Neural cell (in vitro differentiated cells): ENCODE data around the gene PLA2G4C. TPM values are rescaled to one million over a fixed set of nuclear protein-coding genes. Genes with fewer than 3 reads are reported as not detected.
A peak's percentile ranks its signal among the peaks of the same experiment; 100 is the strongest.

Source experiments
- H2AFZ ChIP-seq: fragments of 200-600, 300-800 bp; sonication (generic), shearing (Covaris generic); 2 replicates; pipeline ENCODE4 v1.6.0; 2014; ENCODE audit warnings: low read depth, mild to moderate bottlenecking, antibody characterized with exemption, low read length, moderate library complexity
- H3F3A ChIP-seq: fragments of 200-600 bp; shearing (Covaris generic); 2 replicates; pipeline ENCODE4 v1.6.1; 2016; ENCODE audit warnings: mild to moderate bottlenecking, moderate library complexity, mixed read lengths, antibody characterized with exemption, low read length; ENCODE audit not compliant: insufficient read depth, poor library complexity, severe bottlenecking
- H3K27ac ChIP-seq: fragments of 200-600, 300-800 bp; sonication (generic), shearing (Covaris generic); 2 replicates; pipeline ENCODE4 v1.5.1; 2014; ENCODE audit warnings: mild to moderate bottlenecking, low read length, moderate library complexity
- H3K27me3 ChIP-seq: fragments of 300-800, 200-600 bp; sonication (generic), shearing (Covaris generic); 2 replicates; pipeline ENCODE4 v1.6.0; 2014; ENCODE audit warnings: mild to moderate bottlenecking, low read depth, low read length, moderate library complexity; ENCODE audit not compliant: insufficient read depth
- H3K36me3 ChIP-seq: fragments of 300-800, 200-600 bp; sonication (generic), shearing (Covaris generic); 2 replicates; pipeline ENCODE4 v1.5.1; 2014; ENCODE audit warnings: mild to moderate bottlenecking, antibody characterized with exemption, low read length, moderate library complexity; ENCODE audit not compliant: insufficient read depth
- H3K4me2 ChIP-seq: fragments of 300-800, 200-600 bp; sonication (generic), shearing (Covaris generic); 2 replicates; pipeline ENCODE4 v1.6.0; 2014; ENCODE audit warnings: mild to moderate bottlenecking, low read length
- H3K4me3 ChIP-seq: fragments of 300-800, 200-600 bp; sonication (generic), shearing (Covaris generic); 2 replicates; pipeline ENCODE4 v1.5.1; 2014; ENCODE audit warnings: mild to moderate bottlenecking, low read length, moderate library complexity
- H3K79me2 ChIP-seq: fragments of 200-600 bp; shearing (Covaris generic); replicated peaks from 2 replicates; pipeline ENCODE4 v1.6.0; 2014; ENCODE audit warnings: mild to moderate bottlenecking, low read length, moderate library complexity; ENCODE audit not compliant: insufficient read depth
- H3K9ac ChIP-seq: fragments of 300-800, 200-600 bp; sonication (generic), shearing (Covaris generic); 2 replicates; pipeline ENCODE4 v1.6.1; 2016; ENCODE audit warnings: mild to moderate bottlenecking, low read length, mixed read lengths
- H3K9me2 ChIP-seq: fragments of 200-600 bp; shearing (Covaris generic); 2 replicates; pipeline ENCODE4 v1.6.1; 2016; ENCODE audit warnings: mild to moderate bottlenecking, low read length, mixed read lengths; ENCODE audit not compliant: insufficient read depth
- H3K9me3 ChIP-seq: fragments of 200-600, 300-800 bp; sonication (generic), shearing (Covaris generic); 2 replicates; pipeline ENCODE4 v1.6.1; 2016; ENCODE audit warnings: mild to moderate bottlenecking, mixed run types, low read length, moderate library complexity, mixed read lengths
- H4K20me1 ChIP-seq: fragments of 200-600 bp; shearing (Covaris generic); 2 replicates; pipeline ENCODE4 v1.6.1; 2016; ENCODE audit warnings: mild to moderate bottlenecking, mixed run types; ENCODE audit not compliant: insufficient read depth
- EP300 ChIP-seq: fragments of 450-650 bp; conservative IDR thresholded peaks from 2 replicates; pipeline ENCODE4 v1.6.1; 2014; ENCODE audit warnings: antibody characterized with exemption, mild to moderate bottlenecking, moderate library complexity; ENCODE audit not compliant: poor library complexity, severe bottlenecking
- EZH2 ChIP-seq: fragments of 200-600, 300-800 bp; shearing (Covaris generic), sonication (generic); IDR thresholded peaks from 2 replicates; pipeline ENCODE4 v1.6.1; 2014; ENCODE audit warnings: antibody characterized with exemption, low read length, borderline replicate concordance, mild to moderate bottlenecking; ENCODE audit not compliant: insufficient read depth, poor library complexity, severe bottlenecking
- MXI1 ChIP-seq: fragments of 450-650 bp; conservative IDR thresholded peaks from 2 replicates; pipeline ENCODE4 v1.6.1; 2014; ENCODE audit warnings: antibody characterized with exemption, mild to moderate bottlenecking; ENCODE audit not compliant: poor library complexity, severe bottlenecking
- POLR2AphosphoS5 ChIP-seq: IDR thresholded peaks from 2 replicates; pipeline ENCODE4 v1.6.1; 2012
- RAD21 ChIP-seq: fragments of 450-650 bp; conservative IDR thresholded peaks from 2 replicates; pipeline ENCODE4 v1.6.1; 2014; ENCODE audit warnings: antibody characterized with exemption, mild to moderate bottlenecking, moderate library complexity
- REST ChIP-seq: IDR thresholded peaks from 2 replicates; pipeline ENCODE4 v1.6.1; 2012; ENCODE audit warnings: borderline replicate concordance
- SMC3 ChIP-seq: fragments of 450-650 bp; conservative IDR thresholded peaks from 2 replicates; pipeline ENCODE4 v1.6.1; 2014; ENCODE audit warnings: antibody characterized with exemption, mild to moderate bottlenecking, moderate library complexity; ENCODE audit not compliant: poor library complexity
- TAF1 ChIP-seq: IDR thresholded peaks from 2 replicates; pipeline ENCODE4 v1.6.1; 2012; ENCODE audit warnings: low read depth
- polyA plus RNA-seq: library from polyadenylated mRNA; depleted of rRNA; stranded (reverse); fragments of >200 nt; gene quantifications from 2 replicates; pipeline ENCODE4 v1.2.3, GENCODE V29; 2014
- TF ChIP-seq, protein P1 (sequence below): fragments of 450-650 bp; IDR thresholded peaks from 2 replicates; pipeline ENCODE4 v1.5.1; 2014; ENCODE audit warnings: antibody characterized with exemption, mild to moderate bottlenecking, moderate library complexity; ENCODE audit not compliant: poor library complexity, severe bottlenecking

The PLA2G4C gene
- polyA plus RNA-seq, 1 donor from 2014 or later = 8.6 TPM

DNA sequence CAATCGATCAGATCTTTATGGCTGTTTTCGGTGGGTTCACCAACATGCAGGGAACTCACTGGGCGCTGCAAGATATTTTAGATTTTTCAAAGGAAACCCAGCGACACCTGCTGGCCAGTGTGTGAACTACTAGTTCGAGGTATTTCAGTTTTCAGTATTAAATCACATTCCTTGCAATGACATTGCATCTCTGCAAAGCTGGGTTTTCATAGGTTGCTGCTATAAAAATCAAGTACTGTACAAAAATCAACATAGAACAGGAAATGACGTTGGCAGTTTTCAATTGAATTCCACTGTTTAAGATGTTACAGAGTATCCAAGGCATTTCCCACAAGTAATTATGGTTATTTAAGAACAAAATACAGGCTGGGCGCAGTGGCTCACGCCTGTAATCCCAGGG, 41.9 kb upstream of the PLA2G4C start:
- Histone ChIP-seq H3K36me3 (no peaks in the 10 kb centered on the region), H3F3A (no peaks in the 10 kb centered on the region), H3K9ac (no peak overlapping the region)

GRCh38 chr19:48149430-48149829, 38.8 kb upstream of the PLA2G4C start:
- H3K9me2 ChIP-seq = no peaks in the 10 kb centered on the region
- H3K9me3 ChIP-seq = no peaks in the 10 kb centered on the region
- H4K20me1 ChIP-seq = no peaks in the 10 kb centered on the region
- no peak overlapping the region for H3K9ac ChIP-seq
- no peak overlapping the region for H2AFZ ChIP-seq
- H3F3A ChIP-seq = no peaks in the 10 kb centered on the region
- H3K27me3 ChIP-seq = no peaks in the 10 kb centered on the region
- no peak for TF ChIP-seq EP300
- TF ChIP-seq MXI1 = no peak
- TF ChIP-seq TAF1 = no peak
- no peak for TF ChIP-seq POLR2AphosphoS5
- TF ChIP-seq, protein P1, sequence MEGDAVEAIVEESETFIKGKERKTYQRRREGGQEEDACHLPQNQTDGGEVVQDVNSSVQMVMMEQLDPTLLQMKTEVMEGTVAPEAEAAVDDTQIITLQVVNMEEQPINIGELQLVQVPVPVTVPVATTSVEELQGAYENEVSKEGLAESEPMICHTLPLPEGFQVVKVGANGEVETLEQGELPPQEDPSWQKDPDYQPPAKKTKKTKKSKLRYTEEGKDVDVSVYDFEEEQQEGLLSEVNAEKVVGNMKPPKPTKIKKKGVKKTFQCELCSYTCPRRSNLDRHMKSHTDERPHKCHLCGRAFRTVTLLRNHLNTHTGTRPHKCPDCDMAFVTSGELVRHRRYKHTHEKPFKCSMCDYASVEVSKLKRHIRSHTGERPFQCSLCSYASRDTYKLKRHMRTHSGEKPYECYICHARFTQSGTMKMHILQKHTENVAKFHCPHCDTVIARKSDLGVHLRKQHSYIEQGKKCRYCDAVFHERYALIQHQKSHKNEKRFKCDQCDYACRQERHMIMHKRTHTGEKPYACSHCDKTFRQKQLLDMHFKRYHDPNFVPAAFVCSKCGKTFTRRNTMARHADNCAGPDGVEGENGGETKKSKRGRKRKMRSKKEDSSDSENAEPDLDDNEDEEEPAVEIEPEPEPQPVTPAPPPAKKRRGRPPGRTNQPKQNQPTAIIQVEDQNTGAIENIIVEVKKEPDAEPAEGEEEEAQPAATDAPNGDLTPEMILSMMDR = no peak
- no peak for TF ChIP-seq REST
- TF ChIP-seq RAD21 = no peak
- TF ChIP-seq EZH2 = no peak
- no peak overlapping the region for H3K4me2 ChIP-seq
- no peak overlapping the region for H3K4me3 ChIP-seq
- H3K79me2 ChIP-seq = no peaks in the 10 kb centered on the region
- H3K36me3 ChIP-seq = no peaks in the 10 kb centered on the region
- H3K27ac ChIP-seq = no peak overlapping the region

More for the DNA sequence above, 41.9 kb upstream of the PLA2G4C start:
- Histone ChIP-seq H3K4me3 (no peak overlapping the region), H2AFZ (no peak overlapping the region), H3K9me3 (no peaks in the 10 kb centered on the region), H3K9me2 (no peaks in the 10 kb centered on the region), H3K27me3 (no peaks in the 10 kb centered on the region), H3K4me2 (no peak overlapping the region), H4K20me1 (no peaks in the 10 kb centered on the region), H3K27ac (no peak overlapping the region), H3K79me2 (no peaks in the 10 kb centered on the region)
- TF ChIP-seq POLR2AphosphoS5 (no peak), RAD21 (peak; percentile 92), EZH2 (no peak), SMC3 (peak; percentile 98), MXI1 (no peak), TAF1 (no peak), REST (no peak), EP300 (no peak)
- TF ChIP-seq, protein P1 = peak; percentile 91
